ENCODE measurements around the gene TTC6. TPM values are rescaled to one million over a fixed set of nuclear protein-coding genes. Genes with fewer than 3 reads are reported as not detected.
A peak's percentile ranks its signal among the peaks of the same experiment; 100 is the strongest.

Gene TTC6
- total RNA-seq, 1 experiment from 2014 or later, result 0.11 TPM

DNA sequence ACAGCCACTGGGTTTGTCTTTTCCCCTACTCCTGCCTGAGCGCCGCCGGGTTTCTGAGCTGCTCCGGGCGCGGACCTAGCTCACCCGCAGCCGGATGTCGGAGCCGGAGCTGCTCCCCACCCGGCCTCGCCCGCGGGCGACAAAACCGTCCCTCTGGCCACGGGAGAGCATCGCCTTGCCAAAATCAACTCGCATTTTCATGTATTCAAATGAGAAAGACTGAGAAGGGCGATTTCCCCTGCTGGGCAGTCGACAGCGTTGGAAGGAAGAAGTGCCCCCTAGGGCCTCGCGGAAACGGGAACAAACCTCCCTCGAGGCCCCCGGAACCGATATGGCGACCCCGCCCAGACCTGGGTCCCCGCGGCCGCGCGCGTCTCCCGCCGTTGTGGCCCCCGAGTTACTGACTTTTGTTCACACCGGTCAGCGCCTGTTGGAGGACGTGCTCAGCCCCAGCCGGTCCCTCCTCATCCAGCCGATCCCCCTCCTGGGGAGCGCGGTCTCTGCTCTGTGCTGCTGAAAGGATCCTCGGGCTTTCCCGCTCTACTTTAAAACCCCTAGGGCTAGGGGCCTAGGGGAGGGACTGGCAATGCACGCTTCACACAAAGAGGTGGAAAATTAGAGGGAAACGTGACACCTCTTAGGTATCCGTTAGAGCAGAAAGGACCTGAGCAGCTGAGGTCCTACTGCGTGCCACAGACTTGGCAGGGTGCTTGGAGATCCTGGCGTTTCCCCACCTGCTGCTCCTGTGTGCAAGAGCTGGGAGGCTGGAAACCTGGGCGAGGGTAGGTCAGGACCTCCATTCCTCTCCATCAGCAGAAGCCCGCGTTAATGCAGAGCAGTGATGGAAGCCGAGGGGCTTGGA lies 4.3 kb downstream of the TTC6 start:
- BruUV-seq (replicated peaks), result no TSS peak

GRCh38 chr14:37600880-37601741 lies 5.7 kb downstream of the TTC6 start:
- Histone ChIP-seq H3K27me3 (replicated peaks; ENCODE audit: insufficient read depth, low read depth, low read length, poor library complexity) (peaks cover 81% of the 10 kb centered on the region), H3K4me3 (ENCODE audit: low read depth, low read length, poor library complexity, severe bottlenecking) (no peak overlapping the region), H3K27ac (ENCODE audit: low read depth, low read length, poor library complexity, severe bottlenecking) (no peak overlapping the region), H3K4me1 (ENCODE audit: insufficient read depth, low read length, poor library complexity, severe bottlenecking) (peaks cover 14% of the 10 kb centered on the region), H3K9me3 (ENCODE audit: low read depth, low read length, poor library complexity, severe bottlenecking) (no peaks in the 10 kb centered on the region), H3K36me3 (ENCODE audit: insufficient read depth, low read length, poor library complexity, severe bottlenecking) (no peaks in the 10 kb centered on the region)
- TF ChIP-seq EZH2 (IDR thresholded peaks at IDR 0.05; ENCODE audit: borderline replicate concordance, low read depth, low read length, poor library complexity, severe bottlenecking), result no peak
- no peak for TF ChIP-seq CTCF (conservative IDR thresholded peaks at IDR 0.05; ENCODE audit: low read depth, low read length)
- ChIA-PET CTCF (no interaction called here), POLR2A (ENCODE audit: low non-redundant PET) (no interaction called here)
- DNase-seq (ENCODE audit: low spot score), result no peak
- intact Hi-C loops (cut with micrococcal nuclease; ENCODE audit: unreplicated experiment), result no loop called here
- BruUV-seq (replicated peaks), result no TSS peak

More for the DNA sequence above, 4.3 kb downstream of the TTC6 start:
- no peak for DNase-seq (ENCODE audit: low spot score)
- no peaks in the 10 kb centered on the region for H3K36me3 ChIP-seq (ENCODE audit: insufficient read depth, low read length, poor library complexity, severe bottlenecking)
- H3K9me3 ChIP-seq (ENCODE audit: low read depth, low read length, poor library complexity, severe bottlenecking), result no peaks in the 10 kb centered on the region
- H3K27ac ChIP-seq (ENCODE audit: low read depth, low read length, poor library complexity, severe bottlenecking), result no peak overlapping the region
- TF ChIP-seq EZH2 (IDR thresholded peaks at IDR 0.05; ENCODE audit: borderline replicate concordance, low read depth, low read length, poor library complexity, severe bottlenecking), result peak; percentile 57
- TF ChIP-seq CTCF (conservative IDR thresholded peaks at IDR 0.05; ENCODE audit: low read depth, low read length), result no peak
- ChIA-PET POLR2A (ENCODE audit: low non-redundant PET) (no interaction called here), CTCF (no interaction called here)
- H3K27me3 ChIP-seq (replicated peaks; ENCODE audit: insufficient read depth, low read depth, low read length, poor library complexity), result peaks cover 84% of the 10 kb centered on the region
- H3K4me3 ChIP-seq (ENCODE audit: low read depth, low read length, poor library complexity, severe bottlenecking), result peak overlapping the region; percentile 30
- intact Hi-C loops (cut with micrococcal nuclease; ENCODE audit: unreplicated experiment), result no loop called here
- peaks cover 17% of the 10 kb centered on the region for H3K4me1 ChIP-seq (ENCODE audit: insufficient read depth, low read length, poor library complexity, severe bottlenecking)

GRCh38 chr14:37601865-37602264 lies 6.4 kb downstream of the TTC6 start:
- Histone ChIP-seq H3K27ac (ENCODE audit: low read depth, low read length, poor library complexity, severe bottlenecking) (no peak overlapping the region), H3K4me3 (ENCODE audit: low read depth, low read length, poor library complexity, severe bottlenecking) (no peak overlapping the region), H3K27me3 (replicated peaks; ENCODE audit: insufficient read depth, low read depth, low read length, poor library complexity) (peaks cover 74% of the 10 kb centered on the region), H3K4me1 (ENCODE audit: insufficient read depth, low read length, poor library complexity, severe bottlenecking) (peaks cover 14% of the 10 kb centered on the region), H3K36me3 (ENCODE audit: insufficient read depth, low read length, poor library complexity, severe bottlenecking) (no peaks in the 10 kb centered on the region), H3K9me3 (ENCODE audit: low read depth, low read length, poor library complexity, severe bottlenecking) (no peaks in the 10 kb centered on the region)
- no peak for TF ChIP-seq EZH2 (IDR thresholded peaks at IDR 0.05; ENCODE audit: borderline replicate concordance, low read depth, low read length, poor library complexity, severe bottlenecking)
- TF ChIP-seq CTCF (conservative IDR thresholded peaks at IDR 0.05; ENCODE audit: low read depth, low read length), result no peak
- BruUV-seq (replicated peaks), result no TSS peak
- no peak for DNase-seq (ENCODE audit: low spot score)
- intact Hi-C loops (cut with micrococcal nuclease; ENCODE audit: unreplicated experiment), result no loop called here
- ChIA-PET POLR2A (ENCODE audit: low non-redundant PET) (no interaction called here), CTCF (no interaction called here)

Data from A673 (cell line).